Stimulated activated CD8-positive, alpha-beta memory T cell treated with anti-CD3 and anti-CD28 coated beads, Interleukin-4, amount 100 ng/mL, for 24 hours (primary cell): ENCODE results near the gene NUDCD3.

ENCODE experiments used
- DNase-seq: peaks from one replicate; pipeline ENCODE4 v3.0.0-alpha.2; 2020; ENCODE audit warnings: low read depth

Gene NUDCD3

GRCh38 chr7:44400033-44400511 lies 90.4 kb downstream of the NUDCD3 start:
- DNase-seq, result no peak

DNA sequence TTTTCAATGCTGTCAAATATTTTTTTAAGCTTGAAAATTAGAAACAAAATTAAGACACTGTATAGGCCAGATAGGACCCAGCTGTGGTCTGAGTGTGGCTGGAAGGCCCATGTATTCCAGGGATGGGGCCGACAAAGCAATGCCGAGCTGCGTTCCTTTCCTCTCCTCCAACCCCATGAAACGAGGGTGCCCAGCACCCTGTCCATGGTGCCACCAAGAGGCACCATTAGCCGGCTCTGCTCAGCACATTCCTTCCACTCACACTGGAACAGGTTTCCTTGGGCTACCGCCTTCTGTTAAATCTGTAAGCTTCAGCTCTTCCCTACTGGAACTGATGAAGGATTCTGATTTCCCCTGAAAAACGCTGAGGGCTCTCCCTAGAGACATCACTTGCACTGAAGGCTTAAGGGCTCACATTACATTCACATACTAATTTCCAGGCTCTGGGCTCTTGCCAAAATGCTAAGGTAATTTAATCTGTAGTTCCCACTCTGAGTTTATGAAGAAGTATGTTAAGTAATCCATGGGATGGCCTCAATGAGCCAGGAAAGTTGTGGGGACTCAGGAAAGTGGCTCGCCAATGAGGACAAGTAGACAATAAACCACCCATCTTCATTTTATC lies 91.4 kb downstream of the NUDCD3 start:
- DNase-seq, result no peak

- DNase-seq, result no peak
These were observed 91.9 kb downstream of the NUDCD3 start for GRCh38 chr7:44398511-44398911.

GRCh38 chr7:44396931-44397545 lies 93.4 kb downstream of the NUDCD3 start:
- no peak for DNase-seq

DNA sequence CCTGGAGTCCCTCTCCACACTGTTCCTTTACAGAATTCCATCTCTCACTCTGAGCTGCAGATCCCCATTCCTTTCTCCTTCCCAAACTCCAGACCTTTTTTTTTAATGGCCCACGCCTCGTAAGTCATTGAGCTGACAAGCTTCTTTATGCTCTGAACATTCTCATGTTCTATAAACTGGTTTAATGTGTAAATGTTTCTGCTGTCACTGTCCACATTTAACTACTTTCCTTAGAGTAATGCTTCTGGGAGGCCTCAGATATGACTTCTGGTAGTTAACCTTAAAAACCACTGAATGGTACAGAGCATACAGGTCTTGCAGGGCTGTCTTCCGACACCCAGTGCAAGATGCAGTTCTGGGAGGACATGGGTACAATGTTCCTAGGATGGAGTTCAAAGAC lies 94.0 kb downstream of the NUDCD3 start:
- DNase-seq, result no peak

DNA sequence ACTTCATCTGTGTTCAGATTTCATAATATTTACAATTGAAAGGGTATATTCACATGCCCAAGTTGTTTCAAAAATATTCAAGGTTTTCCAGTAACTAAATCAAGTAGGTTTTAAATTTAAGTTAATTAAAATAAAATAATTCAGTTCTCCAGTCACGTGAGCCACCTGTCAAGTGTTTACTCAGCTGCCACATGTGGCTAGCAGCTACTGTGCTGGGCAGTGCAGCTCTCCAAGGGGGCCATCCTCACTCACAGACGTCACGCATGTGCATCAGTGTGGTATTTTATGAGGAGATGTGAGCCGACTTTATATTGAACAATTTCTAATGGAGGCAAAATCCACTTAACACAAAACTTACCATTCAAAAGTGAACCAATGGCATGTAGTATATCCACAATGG lies 95.4 kb downstream of the NUDCD3 start:
- no peak for DNase-seq

- DNase-seq, result no peak
These were observed 95.8 kb downstream of the NUDCD3 start for GRCh38 chr7:44394636-44395035.

DNA sequence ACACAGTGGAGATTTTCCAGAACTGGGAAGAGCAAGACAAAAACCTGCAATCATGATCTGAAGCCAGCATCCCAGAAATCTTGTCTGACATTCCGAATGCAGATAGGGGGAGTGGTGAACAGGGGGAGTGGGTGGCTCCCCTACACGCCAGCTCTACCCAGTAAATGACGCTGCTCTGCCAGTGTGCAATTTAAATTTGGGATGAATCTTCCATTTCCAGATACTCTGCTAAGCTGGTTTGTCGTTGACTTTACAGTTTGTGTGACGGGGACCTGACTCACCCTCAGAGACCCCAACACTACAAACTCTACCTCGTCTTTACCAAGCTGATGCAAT lies 96.4 kb downstream of the NUDCD3 start:
- DNase-seq, result no peak

- no peak for DNase-seq
These were observed 97.0 kb downstream of the NUDCD3 start for GRCh38 chr7:44393238-44394111.

DNA sequence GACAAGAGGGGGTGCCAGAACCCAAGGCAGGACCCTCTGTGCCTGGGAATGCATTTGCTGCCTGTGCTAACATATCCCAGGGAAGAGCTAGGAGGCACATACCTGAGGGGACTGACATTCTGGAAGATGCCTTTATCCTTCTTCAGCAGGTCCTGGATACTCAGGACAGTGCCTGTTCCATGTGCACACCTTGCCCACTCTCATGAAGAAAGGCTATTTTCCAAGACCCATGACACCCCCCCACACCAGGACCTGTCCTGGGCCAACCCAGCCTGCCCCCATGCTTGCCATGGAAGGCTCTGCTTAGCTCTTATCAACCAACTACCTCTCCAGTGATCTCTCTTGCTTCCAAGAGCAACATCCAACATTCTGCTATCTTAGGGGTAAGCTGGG lies 97.8 kb downstream of the NUDCD3 start:
- no peak for DNase-seq

DNA sequence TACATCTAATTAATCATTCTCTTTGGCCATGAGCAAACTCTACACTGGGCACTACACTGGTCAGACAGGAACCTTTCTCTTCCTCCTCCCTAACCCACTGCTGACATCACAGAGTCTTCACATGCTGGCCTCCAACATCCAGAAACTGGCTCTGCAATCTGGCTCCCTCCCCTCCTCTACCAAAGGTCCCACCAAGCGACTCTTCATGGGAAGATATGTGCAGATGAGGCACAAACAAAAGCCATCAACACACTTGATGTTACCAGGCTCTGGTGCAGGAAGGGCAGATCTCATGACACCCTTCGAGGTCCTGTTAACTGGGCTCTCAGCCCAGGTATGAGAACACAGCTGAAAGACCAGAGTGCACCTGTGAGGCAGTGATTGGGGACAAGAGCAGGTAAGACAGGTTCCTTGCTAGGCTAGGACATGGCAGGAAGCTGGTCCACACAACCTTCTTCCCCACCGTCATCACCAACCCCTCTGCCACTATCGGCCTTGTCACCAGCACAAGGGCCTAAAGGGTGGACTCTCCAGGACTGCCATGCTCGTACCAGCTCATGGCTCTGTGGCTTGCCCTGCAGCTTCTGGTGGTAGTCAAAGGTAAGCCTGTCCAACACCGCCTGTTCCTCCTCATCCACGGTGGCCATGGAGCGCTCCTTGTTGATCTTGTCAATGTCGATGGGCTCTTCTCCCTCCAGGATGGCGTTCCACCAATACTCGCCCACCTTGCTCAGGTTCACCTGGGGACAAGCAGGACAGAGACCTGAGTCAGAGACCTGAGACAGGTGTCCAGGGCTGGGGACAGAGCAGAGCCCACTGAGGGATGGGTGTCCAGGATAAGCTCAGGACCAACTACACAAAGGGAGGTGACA lies 98.5 kb downstream of the NUDCD3 start:
- DNase-seq, result no peak

GRCh38 chr7:44391171-44391570 lies 99.3 kb downstream of the NUDCD3 start:
- no peak for DNase-seq

GRCh38 chr7:44390701-44391100 lies 99.8 kb downstream of the NUDCD3 start:
- DNase-seq, result no peak

GRCh38 chr7:44388089-44388970 lies 102.1 kb downstream of the NUDCD3 start:
- DNase-seq, result no peak

DNA sequence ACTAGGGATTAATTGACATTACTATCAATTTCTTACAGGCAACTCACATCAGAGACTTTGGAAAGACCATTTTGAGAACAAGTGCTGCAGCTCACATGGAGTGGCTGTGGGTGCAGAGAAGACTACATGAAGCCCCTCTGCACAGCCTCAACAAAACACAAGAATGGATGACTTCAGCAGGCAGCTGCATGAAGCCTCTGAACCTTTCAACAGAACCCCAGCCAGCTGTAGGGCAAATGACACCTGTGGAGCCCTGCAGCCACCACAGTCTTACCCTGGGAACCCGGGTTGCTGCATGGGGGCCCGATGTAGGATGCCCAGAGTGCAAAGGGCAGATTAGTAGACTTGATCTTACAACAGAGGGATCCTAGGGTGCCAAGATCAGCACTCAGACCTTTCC lies 103.1 kb downstream of the NUDCD3 start:
- no peak for DNase-seq

- DNase-seq, result no peak
These were observed 104.1 kb downstream of the NUDCD3 start for GRCh38 chr7:44386139-44386913.

GRCh38 chr7:44385434-44386138 lies 104.9 kb downstream of the NUDCD3 start:
- DNase-seq, result no peak

DNA sequence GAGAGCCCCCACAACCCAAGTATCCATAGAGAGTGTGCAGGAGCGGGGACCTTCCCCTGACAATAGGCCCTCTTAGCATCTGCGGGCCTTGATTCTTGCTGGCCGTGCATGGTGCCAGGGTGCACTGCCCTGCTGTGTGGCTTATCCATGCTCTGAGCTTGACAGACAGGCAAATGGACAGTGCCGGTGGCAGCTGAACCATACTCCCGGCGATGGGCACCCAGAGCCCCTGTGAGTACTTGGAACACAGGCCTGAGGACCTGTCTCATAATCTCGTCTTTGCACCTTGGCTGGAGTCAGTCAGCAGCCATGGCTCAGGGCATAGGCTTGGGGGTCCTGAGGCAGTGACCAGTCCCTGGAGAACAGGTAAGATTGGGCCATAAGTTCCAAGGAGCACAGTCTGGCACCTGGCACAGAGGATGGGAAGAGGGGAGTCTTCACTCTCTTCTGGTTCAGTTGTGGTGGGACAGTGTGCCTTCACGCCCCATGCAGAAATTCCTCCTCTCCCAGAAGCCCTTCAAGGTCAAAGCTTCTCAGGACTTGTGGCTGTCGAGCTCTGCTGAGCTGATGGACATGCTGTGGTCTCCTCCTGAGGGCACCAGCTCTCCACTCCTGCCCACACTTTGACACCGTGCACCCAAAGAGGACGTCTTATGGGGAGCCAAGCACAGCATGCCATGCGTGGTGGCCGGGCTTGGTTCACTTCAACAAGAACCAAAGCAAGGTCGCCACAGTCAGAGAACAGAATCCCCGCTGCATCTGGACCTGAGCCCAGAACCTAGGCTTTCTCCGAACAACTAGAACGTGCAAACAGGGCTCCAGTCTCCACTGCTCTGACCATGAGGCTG lies 105.6 kb downstream of the NUDCD3 start:
- DNase-seq, result no peak

DNA sequence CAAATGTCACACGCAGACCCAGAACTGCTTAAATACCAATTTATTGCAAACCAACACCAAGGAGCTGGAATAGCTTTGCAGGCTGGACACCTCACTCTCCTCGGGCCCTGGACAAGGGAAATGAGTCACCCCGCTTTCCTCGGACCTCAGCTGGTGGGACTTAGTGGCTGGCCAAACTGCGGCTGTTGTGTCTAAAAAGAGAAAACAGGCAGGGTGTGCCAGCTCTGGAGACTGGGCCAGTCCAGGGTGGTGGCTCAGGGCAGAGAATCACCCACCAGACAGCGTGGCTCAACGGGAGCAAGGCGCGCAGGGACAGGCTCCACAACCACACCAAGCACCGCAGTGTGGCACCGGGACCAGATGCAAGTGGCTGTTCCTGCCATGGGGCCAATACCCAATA lies 106.9 kb downstream of the NUDCD3 start:
- no peak for DNase-seq
